HG02798 (cell line): Measurements from ENCODE around the gene CFAP97D2.
"Not testable (repeated sequence)": the region's sequence is repeated elsewhere in the genome, so short reads cannot be mapped to it uniquely, and the experiment has no call there.

Experiments
- ATAC-seq: cut with Tn5 transposase; IDR thresholded peaks from one replicate; pipeline ENCODE4 v1.9.1; 2021; ENCODE audit warnings: mild to moderate bottlenecking; ENCODE audit not compliant: unreplicated experiment, poor library complexity

CFAP97D2 gene

DNA sequence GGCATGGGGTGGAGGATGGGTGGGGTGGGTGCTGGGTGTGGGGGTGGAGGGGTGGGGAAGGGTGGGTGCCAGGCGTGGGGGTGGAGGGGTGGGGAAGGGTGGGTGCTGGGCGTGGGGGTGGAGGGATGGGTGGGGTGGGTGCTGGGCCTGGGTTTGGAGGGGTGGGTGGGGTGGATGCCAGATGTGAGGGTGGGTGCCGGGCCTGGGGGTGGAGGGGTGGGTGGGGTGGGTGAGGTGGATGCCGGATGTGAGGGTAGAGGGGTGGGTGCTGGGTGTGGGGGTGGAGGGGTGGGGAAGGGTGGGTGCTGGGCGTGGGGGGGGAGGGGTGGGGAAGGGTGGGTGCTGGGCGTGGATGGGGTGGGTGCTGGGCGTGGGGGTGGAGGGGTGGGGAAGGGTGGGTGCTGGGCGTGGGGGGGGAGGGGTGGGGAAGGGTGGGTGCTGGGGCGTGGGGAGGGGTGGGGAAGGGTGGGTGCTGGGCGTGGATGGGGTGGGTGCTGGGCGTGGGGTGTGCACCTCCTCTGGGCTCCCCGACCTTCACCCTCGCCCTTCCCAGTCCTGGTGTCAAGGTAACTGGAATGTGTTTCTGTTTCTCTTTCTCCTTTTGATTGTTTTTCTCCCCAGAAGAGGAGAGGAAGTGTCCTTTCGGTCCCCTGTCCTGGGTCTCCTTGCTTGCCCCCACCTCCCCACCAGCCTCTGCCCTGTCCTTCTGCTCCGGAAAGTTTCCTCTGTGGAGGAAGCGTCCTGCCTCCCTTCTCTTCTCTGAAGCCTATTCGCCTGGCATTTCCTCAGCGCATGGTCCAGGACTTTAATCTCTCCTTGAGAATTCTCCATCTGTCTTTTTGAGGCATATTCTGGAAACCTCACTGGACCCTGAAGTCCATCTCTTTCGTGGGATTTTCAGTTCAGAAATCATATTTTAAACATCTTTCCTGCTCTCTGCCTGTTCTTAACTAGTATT is 22.9 kb upstream of the CFAP97D2 start:
- no peak for ATAC-seq

DNA sequence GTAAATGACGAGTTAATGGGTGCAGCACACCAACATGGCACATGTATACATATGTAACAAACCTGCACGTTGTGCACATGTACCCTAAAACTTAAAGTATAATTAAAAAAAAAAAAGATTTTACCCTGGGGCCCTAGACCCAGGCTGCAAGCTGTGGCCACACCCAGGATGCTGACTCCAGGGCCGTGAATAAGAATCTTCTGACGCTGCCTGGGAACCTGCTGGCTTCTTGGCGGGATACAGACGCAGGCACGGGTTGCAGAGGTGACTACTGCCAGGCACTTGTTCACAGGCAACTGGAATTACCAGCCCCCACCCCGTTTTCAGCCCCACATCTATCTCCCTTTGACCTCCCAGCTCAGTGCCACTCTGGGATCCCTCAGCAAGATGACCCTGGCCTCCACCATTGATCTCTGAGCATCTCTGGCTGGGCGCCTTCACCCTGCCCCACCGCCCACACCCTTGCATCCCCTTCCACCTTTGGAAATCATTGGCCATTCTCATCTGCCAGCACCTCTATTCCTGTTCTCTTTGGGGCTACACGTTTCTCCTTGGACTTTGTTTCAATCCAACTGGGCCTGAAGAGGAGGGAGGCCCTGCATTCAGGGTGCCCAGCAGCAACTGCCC is 21.1 kb upstream of the CFAP97D2 start:
- ATAC-seq: no peak

DNA sequence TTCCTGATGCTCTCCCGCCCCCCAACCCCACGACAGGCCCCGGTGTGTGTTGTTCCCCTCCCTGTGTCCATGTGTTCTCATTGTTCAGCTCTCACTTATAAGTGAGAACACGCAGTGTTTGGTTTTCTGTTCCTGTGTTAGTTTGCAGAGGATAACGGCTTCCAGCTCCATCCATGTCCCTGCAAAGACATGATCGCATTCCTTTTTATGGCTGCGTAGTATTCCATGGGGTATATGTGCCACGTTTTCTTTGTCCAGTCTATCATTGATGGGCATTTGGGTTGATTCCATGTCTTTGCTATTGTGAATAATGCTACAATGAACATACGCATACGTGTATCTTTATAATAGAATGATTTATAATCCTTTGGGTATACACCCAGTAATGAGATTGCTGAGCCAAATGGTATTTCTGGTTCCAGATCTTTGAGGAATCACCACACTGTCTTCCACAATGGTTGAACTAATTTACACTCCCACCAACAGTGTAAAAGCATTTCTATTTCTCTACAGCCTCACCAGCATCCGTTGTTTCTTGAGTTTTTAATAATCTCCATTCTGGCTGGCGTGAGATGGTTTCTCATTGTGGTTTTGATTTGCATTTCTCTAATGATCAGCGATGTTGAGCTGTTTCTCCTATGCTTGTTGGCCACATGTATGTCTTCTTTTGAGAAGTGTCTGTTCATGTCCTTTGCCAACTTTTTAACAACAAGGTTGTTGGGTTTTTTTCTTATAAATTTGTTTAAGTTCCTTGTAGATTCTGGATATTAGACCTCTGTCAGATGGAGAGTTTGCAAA is 20.0 kb upstream of the CFAP97D2 start:
- ATAC-seq: not testable (repeated sequence)

DNA sequence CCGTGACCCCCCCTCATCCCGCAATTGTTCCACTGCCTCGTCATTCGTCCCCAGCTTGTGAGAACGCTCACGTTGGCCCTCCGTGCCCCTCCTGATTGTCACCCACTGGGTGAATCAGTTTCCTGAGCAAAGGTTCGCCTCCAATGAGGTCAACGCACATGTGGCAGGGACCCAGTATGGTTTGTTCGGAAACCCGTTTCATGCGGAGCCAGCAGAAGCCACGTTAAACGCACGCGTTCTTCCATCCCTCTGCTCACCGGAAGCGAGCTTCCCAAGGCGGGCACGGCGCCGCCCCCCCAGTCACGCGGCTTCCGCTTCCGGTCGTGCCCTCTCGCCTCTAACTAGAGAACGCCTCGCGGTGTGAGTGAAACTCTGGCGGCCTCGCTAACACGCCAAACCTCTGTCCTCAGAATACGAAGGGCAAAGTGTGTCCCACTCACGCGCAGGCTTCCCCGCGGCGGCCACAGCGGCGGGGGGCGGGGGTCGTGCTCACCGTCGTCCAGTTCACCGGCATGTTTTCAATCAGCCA is 18.0 kb upstream of the CFAP97D2 start:
- ATAC-seq: no peak

DNA sequence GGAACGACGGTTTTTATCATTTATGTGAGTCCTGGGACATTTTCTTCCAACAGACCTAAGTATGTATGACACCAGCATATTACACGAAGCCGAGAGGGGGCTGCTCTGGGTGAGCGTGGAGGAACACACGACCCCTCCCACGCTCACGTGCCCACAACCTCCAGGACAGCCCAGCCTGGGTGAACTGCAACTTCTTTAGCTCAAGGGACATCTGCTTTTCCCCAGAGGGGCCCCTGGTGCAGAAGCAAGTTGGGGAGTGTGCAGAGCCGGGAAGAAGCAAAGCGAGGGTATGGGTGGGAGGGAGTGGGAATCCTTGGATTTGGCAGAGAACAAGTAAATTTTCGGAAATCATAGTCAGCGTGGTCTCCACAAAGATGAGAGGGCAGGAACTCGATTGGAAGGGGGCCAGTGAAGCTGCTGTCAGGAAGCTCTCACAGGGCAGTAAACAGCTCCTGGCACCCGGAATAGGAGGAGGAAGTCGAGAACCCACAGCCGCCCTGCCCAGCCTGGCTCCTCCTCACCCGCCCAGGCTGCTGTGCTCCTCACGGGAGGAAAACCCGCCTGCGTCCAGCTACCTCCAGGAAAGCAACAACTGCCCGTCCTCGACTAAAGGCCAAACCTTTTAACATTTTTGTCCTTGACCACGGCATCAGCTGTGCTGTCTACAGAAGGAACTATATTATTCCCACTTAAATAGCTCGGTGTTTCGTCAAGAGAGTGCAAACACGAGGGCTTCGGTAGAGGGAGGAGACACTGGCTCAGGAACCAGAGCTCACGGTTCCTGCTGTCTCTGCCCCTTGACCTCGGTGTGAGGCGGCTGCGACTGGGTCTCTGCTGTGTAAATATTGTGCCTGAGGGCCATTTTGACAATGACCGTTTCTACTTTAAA is 17.2 kb upstream of the CFAP97D2 start:
- no peak for ATAC-seq

DNA sequence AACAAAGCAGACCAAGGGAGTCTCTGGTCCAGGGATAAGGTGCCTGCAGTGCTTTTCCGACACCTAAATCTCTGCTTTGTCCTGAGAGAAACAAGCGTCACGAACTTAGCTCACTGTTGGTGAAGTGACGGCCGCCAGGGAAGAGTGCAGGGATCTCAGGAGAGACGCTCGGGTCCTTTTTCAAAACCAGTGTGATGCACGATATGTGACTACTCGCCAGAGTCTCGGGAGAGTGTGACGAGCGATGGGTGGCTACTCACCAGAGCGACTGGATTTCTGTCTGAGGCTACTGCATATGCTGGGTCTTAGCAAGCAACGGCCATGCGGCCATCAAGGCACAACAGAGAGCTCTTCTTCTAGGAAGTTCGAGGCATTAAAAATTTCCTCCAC is 16.5 kb upstream of the CFAP97D2 start:
- no peak for ATAC-seq

DNA sequence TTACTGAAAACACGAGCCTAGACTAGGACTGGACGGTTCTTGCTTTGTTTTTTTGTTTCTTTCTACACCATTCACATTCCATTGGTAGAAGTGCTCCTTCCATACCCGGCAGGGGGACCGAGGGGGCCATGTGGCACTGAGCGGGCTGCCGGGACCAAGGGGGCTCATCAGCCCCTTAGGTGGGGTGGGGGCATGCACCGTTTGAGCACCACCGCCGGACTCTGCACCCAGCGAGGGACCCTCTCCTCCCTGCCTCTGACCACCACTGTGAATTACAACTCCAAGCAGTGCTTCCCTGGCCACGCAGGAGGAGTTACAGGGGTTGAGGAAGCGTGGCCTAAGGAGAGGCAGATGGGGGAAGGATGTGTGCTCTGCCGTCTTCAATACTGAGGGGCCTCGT is 15.0 kb upstream of the CFAP97D2 start:
- ATAC-seq: no peak

DNA sequence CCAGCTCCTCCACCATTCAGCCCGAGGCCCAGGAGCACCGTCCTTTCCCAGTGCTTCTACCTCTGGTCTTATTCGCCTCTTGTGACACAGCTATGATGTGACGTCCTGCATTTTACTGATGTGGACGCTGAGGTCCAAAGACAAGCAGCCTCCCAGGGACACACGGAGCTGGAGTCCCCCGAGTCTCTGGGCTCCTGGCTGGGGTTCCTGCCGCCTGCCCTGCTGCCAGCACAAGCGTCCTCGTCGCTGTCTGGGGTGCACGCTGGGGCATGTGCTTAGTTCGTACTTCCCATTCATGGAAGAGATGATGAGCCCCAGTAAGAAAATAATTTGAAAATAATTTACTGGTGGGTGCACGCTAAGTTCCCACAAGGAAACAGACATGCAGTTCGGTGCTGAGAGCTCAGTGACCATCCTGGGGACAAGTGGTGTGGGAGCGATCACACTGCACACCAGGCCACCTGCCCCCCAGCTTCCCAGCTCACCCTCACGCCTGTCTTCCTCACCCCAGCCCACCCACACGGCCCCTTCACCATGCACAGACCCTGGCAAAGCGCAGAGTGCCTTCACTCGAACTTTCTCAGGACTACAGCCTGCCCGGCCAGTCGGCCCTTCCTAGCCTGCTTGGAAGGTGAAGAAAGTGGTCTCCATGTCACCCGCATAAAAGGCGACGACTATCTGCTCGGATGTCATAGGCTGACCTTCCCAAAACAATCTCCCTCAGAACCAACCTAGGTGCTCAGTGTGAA is 14.2 kb upstream of the CFAP97D2 start:
- ATAC-seq: no peak

DNA sequence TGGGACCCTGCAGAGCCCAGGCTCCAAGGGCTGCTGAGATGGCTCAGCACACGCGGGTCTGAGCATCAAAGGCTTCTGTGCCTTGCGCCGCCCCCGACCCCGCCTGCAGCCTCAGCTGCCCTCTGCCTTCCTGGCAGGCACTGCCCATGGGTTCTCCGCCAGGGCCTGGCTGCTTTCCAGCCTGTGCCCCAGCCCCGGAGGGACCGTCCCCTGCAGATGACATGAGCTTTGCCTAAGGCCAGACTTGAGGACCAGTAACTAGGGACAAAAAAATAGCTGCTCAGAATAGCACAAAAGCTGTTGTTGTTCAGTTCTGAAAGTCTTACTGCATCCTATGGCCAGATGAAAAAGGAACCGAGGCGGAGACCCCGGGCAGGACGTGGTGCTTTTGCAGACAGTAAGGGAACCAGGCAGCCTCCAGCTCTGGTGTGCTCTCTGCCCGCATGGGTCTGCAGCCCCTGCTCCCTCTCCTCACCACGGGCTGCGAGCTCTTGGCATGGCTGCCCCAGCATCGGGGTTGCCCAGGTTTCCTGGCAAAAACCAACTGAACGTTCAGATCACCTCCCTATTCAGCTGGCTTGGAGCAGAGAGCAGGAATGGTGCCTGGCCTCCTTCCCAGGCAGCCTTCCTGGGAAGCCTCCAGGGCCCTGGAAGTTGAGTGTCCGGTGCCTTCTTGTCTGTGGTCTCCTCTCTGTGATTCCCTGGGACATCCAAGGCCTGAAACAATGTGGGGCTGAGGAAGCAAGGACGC is 12.5 kb upstream of the CFAP97D2 start:
- no peak for ATAC-seq

DNA sequence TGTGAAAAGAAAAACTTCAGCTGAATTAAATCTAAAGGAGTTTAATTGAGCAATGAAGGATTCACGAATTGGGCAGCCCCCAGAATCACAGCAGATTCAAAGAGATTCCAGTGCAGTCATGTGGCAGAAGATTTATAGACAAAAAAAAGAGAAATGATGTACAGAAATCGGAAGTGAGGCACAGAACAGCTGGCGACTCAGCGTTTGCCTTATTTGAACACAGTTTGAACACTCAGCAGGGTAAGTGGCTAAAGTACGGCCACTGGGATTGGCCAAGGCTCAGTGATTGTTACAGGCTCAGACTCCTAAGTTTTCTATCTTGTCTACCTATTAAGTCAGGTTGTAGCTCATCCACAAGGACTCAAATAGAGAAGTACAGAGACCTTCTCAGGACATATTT is 11.6 kb upstream of the CFAP97D2 start:
- ATAC-seq: no peak

DNA sequence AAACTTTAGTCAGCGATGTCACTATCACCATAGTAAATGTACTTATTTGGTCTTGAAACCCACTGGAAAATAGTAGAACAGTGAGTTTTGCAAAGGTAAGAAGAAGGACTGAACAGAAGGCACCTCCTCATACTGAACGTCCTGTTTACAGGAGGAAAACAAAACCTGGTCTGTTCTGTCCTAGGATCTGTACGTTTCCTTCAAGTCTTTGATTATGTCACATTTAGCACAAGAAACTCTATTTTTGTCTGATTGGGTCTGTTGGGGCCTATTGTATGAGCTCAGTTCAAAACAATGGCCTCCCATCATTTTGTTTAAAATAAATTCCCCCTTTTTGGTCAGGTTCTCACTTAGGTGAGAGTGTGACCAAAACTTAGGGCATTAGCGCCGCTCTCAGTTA is 11.2 kb upstream of the CFAP97D2 start:
- ATAC-seq: no peak

DNA sequence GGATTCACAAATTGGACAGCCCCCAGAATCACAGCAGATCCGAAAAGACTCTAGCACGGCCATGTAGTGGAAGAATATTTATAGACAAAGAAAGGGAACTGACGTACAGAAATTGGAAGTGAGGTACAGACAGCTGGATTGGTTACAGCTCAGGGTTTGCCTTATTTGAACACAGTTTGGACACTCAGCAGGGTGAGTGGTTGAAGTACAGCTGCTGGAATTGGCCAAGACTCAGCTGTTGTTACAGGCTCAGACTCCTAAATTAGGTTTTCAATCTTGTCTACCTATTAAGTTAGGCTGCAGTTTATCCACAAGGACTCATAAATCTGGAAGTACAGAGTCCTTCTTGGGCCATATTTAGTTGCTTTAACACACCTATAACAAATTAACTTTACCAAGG is 5.8 kb upstream of the CFAP97D2 start:
- no peak for ATAC-seq

DNA sequence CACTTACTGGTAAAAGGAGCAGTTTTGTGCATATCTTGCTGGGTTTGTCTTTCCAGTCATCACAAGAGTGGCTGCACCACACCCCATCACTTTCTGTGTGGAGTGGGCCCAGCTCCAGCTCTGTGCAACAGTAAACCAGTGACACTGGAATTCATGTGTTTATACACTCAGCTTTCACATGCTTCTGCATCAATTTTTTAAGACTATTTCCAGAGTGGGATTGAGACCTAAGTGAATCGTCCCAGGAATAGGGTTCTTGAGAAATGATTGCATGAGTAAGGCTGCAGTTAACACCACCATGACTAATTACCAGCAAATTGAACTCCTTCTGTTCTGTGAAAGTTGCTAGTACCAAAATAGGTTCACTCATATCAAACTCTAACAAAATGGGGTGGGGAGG is 5.3 kb upstream of the CFAP97D2 start:
- no peak for ATAC-seq

DNA sequence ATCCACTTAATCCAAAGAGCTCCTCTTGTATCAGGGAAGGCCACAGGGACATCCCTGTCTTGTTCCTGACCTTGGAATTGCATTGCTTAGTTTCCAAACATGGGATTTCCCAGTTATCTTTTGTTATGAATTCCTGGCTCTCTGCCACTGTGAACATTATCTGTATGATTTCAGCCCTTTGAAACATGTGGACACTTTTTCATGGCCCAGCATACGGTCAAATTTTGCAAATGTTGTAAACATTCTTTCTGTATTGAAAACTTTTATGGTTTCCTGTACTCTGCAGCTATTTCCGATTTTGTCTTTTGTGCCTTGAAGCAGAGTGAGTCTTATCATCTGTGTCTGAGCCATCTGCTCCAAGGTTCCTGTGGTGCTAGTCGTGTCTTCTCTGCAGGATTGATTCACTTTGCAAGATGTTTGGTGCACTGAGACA is 4.5 kb upstream of the CFAP97D2 start:
- no peak for ATAC-seq

DNA sequence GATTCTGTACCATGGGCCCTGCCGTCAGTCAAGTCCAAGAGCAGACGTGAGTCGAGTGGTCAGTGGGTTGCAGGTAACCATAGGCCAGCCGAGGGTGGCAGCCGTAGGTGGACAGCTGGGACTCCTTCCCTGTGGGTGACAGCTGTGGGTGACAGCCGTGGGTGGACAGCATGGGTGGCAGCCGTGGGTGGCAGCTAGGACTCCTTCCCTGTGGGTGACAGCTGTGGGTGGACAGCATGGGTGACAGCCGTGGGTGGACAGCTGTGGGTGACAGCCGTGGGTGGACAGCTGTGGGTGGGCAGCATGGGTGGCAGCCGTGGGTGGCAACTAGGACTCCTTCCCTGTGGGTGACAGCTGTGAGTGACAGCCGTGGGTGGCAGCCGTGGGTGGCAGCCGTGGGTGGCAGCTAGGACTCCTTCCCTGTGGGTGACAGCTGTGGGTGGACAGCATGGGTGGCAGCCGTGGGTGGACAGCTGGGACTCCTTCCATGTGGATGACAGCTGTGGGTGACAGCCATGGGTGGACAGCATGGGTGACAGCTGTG is 2.6 kb upstream of the CFAP97D2 start:
- ATAC-seq: not testable (repeated sequence)

DNA sequence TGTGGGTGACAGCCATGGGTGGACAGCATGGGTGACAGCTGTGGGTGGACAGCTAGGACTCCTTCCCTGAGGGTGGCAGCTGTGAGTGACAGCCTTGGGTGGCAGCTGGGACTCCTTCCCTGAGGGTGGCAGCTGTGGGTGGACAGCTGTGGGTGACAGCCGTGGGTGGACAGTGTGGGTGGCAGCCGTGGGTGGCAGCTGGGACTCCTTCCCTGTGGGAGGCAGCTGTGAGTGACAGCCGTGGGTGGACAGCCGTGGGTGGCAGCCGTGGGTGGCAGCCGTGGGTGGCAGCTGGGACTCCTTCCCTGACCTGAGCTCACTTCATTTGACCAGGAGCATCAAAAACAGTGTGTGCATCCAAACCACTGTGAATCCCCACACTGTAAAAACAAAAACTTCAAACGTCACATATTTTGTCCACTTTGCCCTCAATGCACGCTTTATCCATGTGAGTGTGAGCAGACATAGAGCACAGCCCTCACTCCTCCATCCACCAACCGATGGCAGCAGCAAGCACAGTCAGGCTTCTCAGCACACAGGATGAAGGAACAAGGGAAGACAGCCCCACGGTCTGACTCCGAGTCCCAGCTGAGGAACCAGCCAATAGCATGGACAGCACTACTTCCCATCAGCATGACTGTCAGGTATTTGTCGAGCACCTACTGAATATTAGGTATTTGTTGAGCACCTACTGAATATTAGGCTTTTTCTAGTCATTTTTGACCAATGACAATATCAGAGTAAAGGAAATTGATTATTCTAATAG is 1.6 kb upstream of the CFAP97D2 start:
- no peak for ATAC-seq

DNA sequence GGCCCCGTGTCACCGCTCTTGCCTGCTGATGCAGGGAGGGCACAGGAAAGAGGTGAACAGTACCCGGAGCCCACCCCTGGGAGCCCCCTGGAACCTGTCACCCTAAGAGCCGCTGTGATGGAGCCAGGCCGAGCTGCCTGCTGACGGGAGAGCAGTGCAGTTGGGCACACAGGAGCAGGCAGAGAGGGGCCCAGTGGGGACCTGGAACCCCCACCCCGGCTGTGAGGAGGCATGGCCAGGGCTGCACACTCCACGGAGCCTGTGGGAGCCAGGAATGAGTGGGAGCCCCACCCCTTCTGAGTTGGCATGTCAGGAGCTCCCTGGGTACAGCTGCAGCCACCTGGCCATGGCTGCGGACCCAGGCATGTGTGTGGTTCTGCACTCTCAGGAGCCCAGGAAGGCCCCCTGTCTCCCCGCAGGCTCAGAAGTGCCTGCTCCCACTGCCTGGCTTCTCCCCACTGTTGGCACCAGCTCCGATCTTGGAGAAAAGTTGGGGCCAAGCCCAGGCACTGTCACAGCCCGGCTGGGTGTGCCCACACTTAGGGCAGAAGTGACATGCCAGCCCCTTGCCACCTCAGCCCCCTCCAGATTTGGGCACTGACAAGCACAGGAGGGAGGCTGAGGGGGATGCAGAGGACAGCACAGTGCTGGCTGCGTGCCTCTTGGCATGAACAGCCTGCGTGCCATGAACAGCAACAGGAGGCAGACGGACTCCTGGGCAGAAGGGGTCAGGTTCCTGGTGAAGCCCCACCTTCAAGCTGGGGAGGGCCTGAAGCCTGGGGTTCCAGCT is 6.3 kb downstream of the CFAP97D2 start:
- ATAC-seq: no peak
